Prostate gland (tissue), 2 donors: ENCODE measurements around the gene OTOP2. TPM values are rescaled to one million over a fixed set of nuclear protein-coding genes. Genes with fewer than 3 reads are reported as not detected.

ENCODE experiments used
- DNase-seq: peaks from one replicate; pipeline ENCODE4 v3.0.0-alpha.2; 2019; ENCODE audit warnings: low spot score
- H3K27ac ChIP-seq, 2 donors: fragments of 200-600 bp; sonication (generic); 2 replicates each; pipeline ENCODE4 v1.5.1; 2017 to 2019
- H3K27me3 ChIP-seq: fragments of 200-600 bp; sonication (generic); replicated peaks from 2 replicates; pipeline ENCODE4 v1.5.1; 2019; ENCODE audit not compliant: insufficient read depth
- H3K36me3 ChIP-seq, 2 donors: fragments of 200-600 bp; sonication (generic); 1 replicate in 1 of 2; 2 replicates in 1 of 2; pipeline versions ENCODE4 v1.5.1 to v1.8.1; 2017 to 2019
- H3K4me1 ChIP-seq: fragments of 200-600 bp; sonication (generic); replicated peaks from 2 replicates; pipeline ENCODE4 v1.5.1; 2019
- H3K4me3 ChIP-seq, 2 donors: fragments of 200-600 bp; sonication (generic); 2 replicates each; pipeline ENCODE4 v1.5.1; 2017 to 2019
- H3K9me3 ChIP-seq: fragments of 200-600 bp; sonication (generic); 2 replicates; pipeline ENCODE4 v1.5.1; 2017
- CTCF ChIP-seq, 4 experiments: fragments of 200-600 bp in 2 of 4; fragments of 450-650 bp in 2 of 4; sonication (generic) in 2 of 4; IDR thresholded peaks; 1 replicate in 3 of 4; 2 replicates in 1 of 4; pipeline ENCODE4 v1.5.1; 2016 to 2019; ENCODE audit warnings: antibody characterized with exemption in 4 of 4, mild to moderate bottlenecking in 2 of 4, moderate library complexity in 2 of 4
- POLR2A ChIP-seq: fragments of 450-650 bp; IDR thresholded peaks from one replicate; pipeline ENCODE4 v1.6.1; 2016; ENCODE audit warnings: antibody characterized with exemption, mild to moderate bottlenecking
- POLR2AphosphoS5 ChIP-seq: sonication (generic); formaldehyde crosslinking; IDR thresholded peaks from one replicate; pipeline ENCODE4 v1.6.1; 2017; ENCODE audit warnings: antibody characterized with exemption
- WGBS: methylation state at CpG from one replicate; pipeline ENCODE4 v1.1.5; 2018; 5-methylcytosine and 5-hydroxymethylcytosine counted together
- intact Hi-C: fragments of 100-400 bp; cut with DNase I; formaldehyde crosslinking; loops from one replicate; pipeline ENCODE4 v1.14.2; 2022
- total RNA-seq, 2 donors: library from RNA; depleted of rRNA; stranded (reverse); fragments of >200 nt; gene quantifications; one replicate each; pipeline ENCODE4 v1.1.0, GENCODE V29; 2016

The OTOP2 gene
- total RNA-seq, 2 donors from 2014 or later = 0.85 TPM; not detected in 1

DNA sequence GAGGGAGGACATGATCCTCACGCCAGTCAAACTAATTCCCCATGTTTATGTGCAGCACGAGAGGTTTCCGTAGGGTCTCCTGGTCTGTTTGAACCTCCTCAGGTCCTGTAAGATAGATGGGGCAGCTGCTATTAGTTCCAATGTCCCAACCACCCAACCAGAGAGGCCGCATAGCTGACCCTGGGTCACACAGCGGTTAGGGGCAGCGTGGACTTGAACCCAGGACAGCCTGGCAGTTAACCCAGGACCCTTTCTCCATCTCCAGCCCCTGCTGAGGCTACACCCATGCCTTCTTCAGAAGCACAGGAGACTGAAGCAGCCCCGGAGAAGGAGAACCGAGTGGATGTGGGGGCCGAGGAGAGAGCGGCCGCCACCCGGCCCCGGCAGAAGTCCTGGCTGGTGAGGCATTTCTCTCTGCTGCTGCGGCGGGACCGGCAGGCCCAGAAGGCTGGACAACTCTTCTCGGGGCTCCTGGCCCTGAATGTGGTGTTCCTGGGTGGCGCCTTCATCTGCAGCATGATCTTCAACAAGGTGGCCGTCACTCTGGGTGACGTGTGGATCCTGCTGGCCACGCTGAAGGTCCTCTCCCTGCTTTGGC is 17.2 kb downstream of the OTOP2 start:
- 72% methylated on average over 19 of the region's 21 CpGs for WGBS
- no peak for DNase-seq
- H3K27ac ChIP-seq = no peak overlapping the region
- no peaks in the 10 kb centered on the region for H3K36me3 ChIP-seq
- H3K4me1 ChIP-seq = no peaks in the 10 kb centered on the region
- no peak overlapping the region for H3K4me3 ChIP-seq
- TF ChIP-seq CTCF (IDR thresholded peaks at IDR 0.05) (no peak), POLR2A (no peak), POLR2AphosphoS5 (no peak)
- H3K27me3 ChIP-seq = peaks cover 13% of the 10 kb centered on the region
- intact Hi-C loops = no loop called here
- no peaks in the 10 kb centered on the region for H3K9me3 ChIP-seq

DNA sequence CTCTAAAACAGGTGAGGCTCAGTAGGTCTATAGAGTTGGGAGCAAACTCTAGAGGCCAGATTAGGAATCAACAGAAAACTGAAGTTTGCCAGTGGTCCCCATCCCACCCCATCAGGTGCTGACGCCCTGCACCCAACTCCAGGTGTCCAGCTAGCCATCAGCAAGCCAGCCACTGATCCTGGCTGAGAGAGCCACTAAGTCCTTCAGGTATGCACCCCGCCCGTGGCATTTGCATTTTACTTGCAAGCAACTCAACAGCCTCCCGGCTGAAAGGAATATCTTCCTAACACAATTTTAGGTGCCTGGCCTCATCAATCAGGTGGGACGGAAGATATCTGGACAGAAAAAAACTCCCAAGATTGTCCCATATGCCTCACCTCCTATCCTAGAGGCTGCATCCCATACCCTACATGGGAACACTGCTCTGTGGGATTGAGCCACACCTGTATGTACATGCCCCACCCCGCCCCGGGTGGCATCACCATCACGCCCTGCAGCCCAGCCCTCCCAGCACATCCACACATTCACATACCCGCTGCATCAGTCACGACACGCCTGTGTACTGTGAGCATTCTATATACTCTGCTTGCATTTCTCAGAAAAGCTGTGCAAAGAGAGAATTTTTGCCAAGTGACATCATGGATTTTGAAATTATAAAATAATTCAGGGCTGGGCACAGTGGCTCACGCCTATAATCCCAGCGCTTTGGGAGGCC is 19.9 kb downstream of the OTOP2 start:
- intact Hi-C loops = no loop called here
- peaks cover 6% of the 10 kb centered on the region for H3K27me3 ChIP-seq

DNA sequence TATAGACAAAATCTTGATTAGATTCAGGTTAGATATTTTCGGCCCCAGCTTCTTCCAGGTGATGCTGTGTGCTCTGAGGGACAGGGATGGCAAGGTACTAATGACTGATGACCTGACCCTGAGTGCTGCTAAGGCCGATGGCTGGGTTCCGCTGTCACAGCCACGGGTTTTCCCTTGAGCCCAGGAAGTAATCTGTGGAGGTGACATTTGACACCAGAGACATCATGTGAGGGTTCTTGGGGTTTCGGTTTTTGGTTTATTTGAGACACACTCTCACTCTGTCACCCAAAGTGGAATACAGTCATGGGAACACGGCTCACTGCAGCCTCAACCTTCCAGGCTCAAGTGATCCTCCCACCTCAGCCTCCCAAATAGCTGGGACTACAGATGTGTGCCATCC is 21.5 kb downstream of the OTOP2 start:
- no peak overlapping the region for H3K4me3 ChIP-seq
- peaks cover 6% of the 10 kb centered on the region for H3K27me3 ChIP-seq
- WGBS = 42% methylated on average over 6 of the region's 6 CpGs
- no peak overlapping the region for H3K27ac ChIP-seq
- no peaks in the 10 kb centered on the region for H3K4me1 ChIP-seq
- TF ChIP-seq POLR2AphosphoS5 (no peak), POLR2A (no peak), CTCF (IDR thresholded peaks at IDR 0.05) (no peak)
- no peaks in the 10 kb centered on the region for H3K9me3 ChIP-seq
- DNase-seq = no peak
- no peaks in the 10 kb centered on the region for H3K36me3 ChIP-seq
- intact Hi-C loops = no loop called here

More for the DNA sequence above, 19.9 kb downstream of the OTOP2 start:
- no peaks in the 10 kb centered on the region for H3K36me3 ChIP-seq
- H3K4me1 ChIP-seq = no peaks in the 10 kb centered on the region
- no peak overlapping the region for H3K27ac ChIP-seq
- no peak for DNase-seq
- H3K9me3 ChIP-seq = no peaks in the 10 kb centered on the region
- TF ChIP-seq CTCF (IDR thresholded peaks at IDR 0.05) (no peak), POLR2AphosphoS5 (no peak), POLR2A (no peak)
- 48% methylated on average over 13 of the region's 13 CpGs for WGBS
- H3K4me3 ChIP-seq = no peak overlapping the region

- DNase-seq = no peak
- Histone ChIP-seq H3K27ac (no peak overlapping the region), H3K4me3 (no peak overlapping the region), H3K4me1 (no peaks in the 10 kb centered on the region), H3K9me3 (no peaks in the 10 kb centered on the region), H3K36me3 (no peaks in the 10 kb centered on the region), H3K27me3 (peaks cover 6% of the 10 kb centered on the region)
- WGBS = 86% methylated on average over 14 of the region's 14 CpGs
- intact Hi-C loops = no loop called here
- no peak for TF ChIP-seq POLR2AphosphoS5
- TF ChIP-seq CTCF (IDR thresholded peaks at IDR 0.05) = no peak
- TF ChIP-seq POLR2A = no peak
These were observed 22.6 kb downstream of the OTOP2 start for GRCh38 chr17:74946641-74947040.
